Breast epithelium (tissue), 4 donors: ENCODE measurements around the gene PATL1. TPM values are rescaled to one million over a fixed set of nuclear protein-coding genes. Genes with fewer than 3 reads are reported as not detected.
"Not testable (repeated sequence)": the region's sequence is repeated elsewhere in the genome, so short reads cannot be mapped to it uniquely, and the experiment has no call there.

Experiments
- DNase-seq, 2 donors: peaks; one replicate each; pipeline ENCODE4 v3.0.0-alpha.2; 2019; ENCODE audit warnings: low spot score in 2 of 2
- H3K27ac ChIP-seq, 2 donors: fragments of 200-600 bp; sonication (generic) in 1 of 2; one replicate each; pipeline ENCODE4 v1.5.1; 2016 to 2019; ENCODE audit warnings: mild to moderate bottlenecking in 1 of 2
- H3K27me3 ChIP-seq, 2 donors: fragments of 200-600 bp; sonication (generic) in 1 of 2; one replicate each; pipeline versions ENCODE4 v1.5.1 to v1.6.0; 2017 to 2019; ENCODE audit warnings: control low read depth in 1 of 2, mild to moderate bottlenecking in 1 of 2
- H3K36me3 ChIP-seq: fragments of 200-600 bp; one replicate; pipeline ENCODE4 v1.5.1; 2019
- H3K4me1 ChIP-seq, 2 donors: fragments of 200-600 bp; sonication (generic); one replicate each; pipeline ENCODE4 v1.5.1; 2016 to 2019; ENCODE audit warnings: control low read depth in 1 of 2
- H3K4me3 ChIP-seq, 3 donors: fragments of 200-600 bp; sonication (generic); 1 replicate in 2 of 3; 2 replicates in 1 of 3; pipeline ENCODE4 v1.5.1; 2016 to 2019; ENCODE audit warnings: mild to moderate bottlenecking in 3 of 3, moderate library complexity in 2 of 3
- H3K9me3 ChIP-seq, 2 donors: fragments of 200-600 bp; sonication (generic) in 1 of 2; one replicate each; pipeline ENCODE4 v1.5.1; 2016 to 2019; ENCODE audit warnings: control low read depth in 1 of 2
- CTCF ChIP-seq, 3 donors: fragments of 450-650 bp; IDR thresholded peaks; one replicate each; pipeline ENCODE4 v1.5.1; 2016 to 2017; ENCODE audit warnings: antibody characterized with exemption in 3 of 3, mild to moderate bottlenecking in 3 of 3, moderate library complexity in 3 of 3
- POLR2A ChIP-seq: fragments of 450-650 bp; IDR thresholded peaks from one replicate; pipeline ENCODE4 v1.6.1; 2016; ENCODE audit warnings: antibody characterized with exemption, mild to moderate bottlenecking, moderate library complexity
- POLR2AphosphoS5 ChIP-seq, 3 donors: sonication (generic); formaldehyde crosslinking; IDR thresholded peaks; one replicate each; pipeline ENCODE4 v1.6.1; 2017; ENCODE audit warnings: antibody characterized with exemption in 3 of 3
- intact Hi-C: fragments of 100-400 bp; cut with DNase I; formaldehyde crosslinking; loops from one replicate; pipeline ENCODE4 v1.15.1; 2023; ENCODE audit warnings: low total_unique reads
- total RNA-seq, 3 donors: library from RNA; depleted of rRNA; stranded (reverse); fragments of >200 nt; gene quantifications; one replicate each; pipeline ENCODE4 v1.1.0, GENCODE V29; 2016

PATL1 gene
- total RNA-seq, 3 donors from 2014 or later: 13.4 to 15.8 (median 15.2) TPM

GRCh38 chr11:59698506-59698905, 29.7 kb upstream of the PATL1 start:
- H3K27ac ChIP-seq: no peak overlapping the region
- H3K4me3 ChIP-seq: no peak overlapping the region
- H3K27me3 ChIP-seq: no peaks in the 10 kb centered on the region
- H3K4me1 ChIP-seq: no peaks in the 10 kb centered on the region
- no peaks in the 10 kb centered on the region for H3K36me3 ChIP-seq
- no peak for DNase-seq
- TF ChIP-seq POLR2A (no peak), POLR2AphosphoS5 (IDR thresholded peaks at IDR 0.05) (no peak), CTCF (IDR thresholded peaks at IDR 0.05) (no peak)
- intact Hi-C loops: no loop called here
- H3K9me3 ChIP-seq: peaks cover 0 to under 1% of the 10 kb centered on the region in 2 donors

DNA sequence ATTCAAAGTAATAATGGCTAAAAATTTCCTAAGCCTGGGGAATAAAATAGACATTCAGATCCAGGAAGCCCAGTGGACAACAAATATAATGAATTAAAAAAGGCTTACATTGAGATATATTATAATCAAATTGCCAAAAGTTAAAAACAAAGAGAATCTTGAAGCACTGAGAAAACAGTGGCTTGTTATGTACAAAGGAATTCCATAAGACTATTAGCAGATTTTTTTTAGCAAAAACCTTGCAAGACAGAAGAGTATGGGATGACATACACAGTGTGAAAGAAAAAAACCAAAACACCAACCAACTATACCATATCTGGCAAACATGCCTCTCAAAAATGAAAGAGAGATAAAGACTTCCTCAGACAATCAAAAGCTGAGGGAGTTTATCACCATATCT, 24.1 kb upstream of the PATL1 start:
- DNase-seq: no peak
- intact Hi-C loops: no loop called here

DNA sequence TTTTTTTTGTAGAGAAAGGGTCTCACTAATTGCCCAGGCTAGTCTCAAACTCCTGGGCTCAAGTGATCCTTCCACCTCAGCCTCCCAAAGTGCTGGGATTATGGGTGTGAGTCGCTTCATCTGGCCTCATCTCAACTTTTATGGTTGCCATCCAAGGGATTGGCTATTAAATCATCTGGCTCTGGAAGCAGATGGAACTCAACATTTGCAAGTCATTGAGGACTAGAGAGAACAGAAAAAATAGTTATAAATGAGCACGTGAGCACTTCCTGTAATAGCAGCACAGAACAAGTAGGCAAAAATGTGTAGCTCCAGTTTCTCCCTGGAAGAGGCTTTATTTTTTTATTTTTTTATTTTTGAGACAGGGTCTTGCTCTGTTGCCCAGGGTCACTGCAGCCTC, 22.3 kb upstream of the PATL1 start:
- H3K27ac ChIP-seq: no peak overlapping the region
- peaks cover 6 to 11% of the 10 kb centered on the region in 2 donors for H3K9me3 ChIP-seq
- H3K4me3 ChIP-seq: no peak overlapping the region
- H3K36me3 ChIP-seq: no peaks in the 10 kb centered on the region
- H3K27me3 ChIP-seq: no peaks in the 10 kb centered on the region
- DNase-seq: no peak
- intact Hi-C loops: no loop called here
- no peaks in the 10 kb centered on the region for H3K4me1 ChIP-seq
- TF ChIP-seq POLR2A: no peak
- TF ChIP-seq CTCF (IDR thresholded peaks at IDR 0.05): no peak
- no peak for TF ChIP-seq POLR2AphosphoS5 (IDR thresholded peaks at IDR 0.05)

More for the DNA sequence above, 24.1 kb upstream of the PATL1 start:
- TF ChIP-seq CTCF (IDR thresholded peaks at IDR 0.05): no peak
- no peak for TF ChIP-seq POLR2A
- TF ChIP-seq POLR2AphosphoS5 (IDR thresholded peaks at IDR 0.05): no peak
- Histone ChIP-seq H3K36me3 (no peaks in the 10 kb centered on the region), H3K27ac (no peak overlapping the region), H3K27me3 (no peaks in the 10 kb centered on the region), H3K4me3 (no peak overlapping the region), H3K9me3 (peaks cover 6 to 11% of the 10 kb centered on the region in 2 donors), H3K4me1 (no peaks in the 10 kb centered on the region)

DNA sequence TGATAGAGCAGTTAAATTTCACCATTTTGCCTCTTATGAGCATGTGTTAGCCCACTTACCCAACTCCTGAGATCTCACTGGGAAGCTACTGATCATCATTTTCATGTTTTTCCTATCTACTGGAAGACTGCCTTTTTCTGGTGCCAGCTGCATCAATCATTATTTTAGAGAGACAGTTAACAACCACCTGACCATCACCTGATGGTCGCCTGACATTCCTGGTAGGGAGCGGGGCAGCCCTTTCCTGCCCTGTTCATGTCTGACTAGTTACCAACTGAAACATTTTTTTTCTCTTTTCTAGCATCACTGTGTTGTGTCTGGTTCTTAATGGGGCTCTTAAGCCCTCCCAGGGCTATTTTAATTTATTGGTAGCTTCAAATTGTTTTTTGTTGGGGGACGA, 20.2 kb upstream of the PATL1 start:
- no peaks in the 10 kb centered on the region for H3K27me3 ChIP-seq
- intact Hi-C loops: no loop called here

GRCh38 chr11:59681260-59681725, 12.5 kb upstream of the PATL1 start:
- DNase-seq, H3K36me3 ChIP-seq, H3K4me3 ChIP-seq, H3K27me3 ChIP-seq, H3K9me3 ChIP-seq, H3K4me1 ChIP-seq, intact Hi-C loops, H3K27ac ChIP-seq: not testable (repeated sequence)

More for the DNA sequence above, 20.2 kb upstream of the PATL1 start:
- no peaks in the 10 kb centered on the region for H3K36me3 ChIP-seq
- no peak overlapping the region for H3K4me3 ChIP-seq
- H3K4me1 ChIP-seq: no peaks in the 10 kb centered on the region
- H3K9me3 ChIP-seq: peaks cover 6 to 11% of the 10 kb centered on the region in 2 donors
- no peak for TF ChIP-seq CTCF (IDR thresholded peaks at IDR 0.05)
- TF ChIP-seq POLR2A: no peak
- TF ChIP-seq POLR2AphosphoS5 (IDR thresholded peaks at IDR 0.05): no peak
- H3K27ac ChIP-seq: no peak overlapping the region
- no peak for DNase-seq
